GM18508 (cell line): ENCODE data around the gene CBLL1.

Experiments used
- ATAC-seq: cut with Tn5 transposase; IDR thresholded peaks from one replicate; pipeline ENCODE4 v1.9.1; 2021; ENCODE audit warnings: moderate number of reproducible peaks; ENCODE audit not compliant: insufficient read depth, unreplicated experiment

The CBLL1 gene

DNA sequence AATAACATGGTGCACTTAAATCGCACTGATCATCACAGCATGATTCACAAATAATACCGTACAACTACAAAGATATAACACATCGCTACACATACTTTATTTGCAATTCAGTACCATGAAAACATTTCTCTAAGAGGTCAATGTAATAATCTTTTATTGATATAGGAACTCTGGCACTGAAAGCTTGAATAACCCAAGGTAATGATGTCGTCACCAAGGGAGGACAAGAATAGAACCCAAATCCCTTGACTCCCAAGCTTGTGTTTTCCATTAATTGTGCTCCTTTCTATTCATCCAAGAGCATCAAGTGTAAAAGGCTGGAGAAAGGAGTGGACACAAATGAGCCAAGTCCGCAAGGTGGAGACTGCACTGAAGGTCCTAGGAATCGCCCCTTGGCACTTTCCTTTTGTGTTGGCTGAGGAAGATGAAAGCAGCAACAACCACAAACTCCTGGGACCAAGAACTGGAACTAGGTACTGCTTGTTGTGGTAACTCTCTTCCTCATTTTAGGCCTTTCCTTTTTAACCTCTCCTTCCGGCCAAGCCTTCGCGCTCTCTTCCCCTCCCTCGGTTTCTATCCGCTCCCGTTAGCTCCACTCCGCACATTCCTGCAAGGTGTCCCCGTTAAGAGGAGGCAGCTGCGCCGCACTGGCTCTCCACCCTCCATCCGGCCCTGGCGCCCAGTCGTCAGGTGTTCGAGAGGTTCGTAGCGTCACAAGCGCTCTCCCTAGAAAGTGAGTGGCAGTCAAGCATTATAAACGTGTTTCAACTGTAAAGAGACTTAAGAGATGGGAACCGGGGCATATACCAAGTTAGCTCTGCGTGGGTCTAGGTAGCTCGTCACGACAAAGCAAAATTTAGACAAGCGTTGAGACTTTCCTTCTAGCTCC, 1.0 kb upstream of the CBLL1 start:
- peak; percentile 19 for ATAC-seq

- ATAC-seq = peak; percentile 28
Observed at GRCh38 chr7:107744345-107744750, 406 bp downstream of the CBLL1 start.

DNA sequence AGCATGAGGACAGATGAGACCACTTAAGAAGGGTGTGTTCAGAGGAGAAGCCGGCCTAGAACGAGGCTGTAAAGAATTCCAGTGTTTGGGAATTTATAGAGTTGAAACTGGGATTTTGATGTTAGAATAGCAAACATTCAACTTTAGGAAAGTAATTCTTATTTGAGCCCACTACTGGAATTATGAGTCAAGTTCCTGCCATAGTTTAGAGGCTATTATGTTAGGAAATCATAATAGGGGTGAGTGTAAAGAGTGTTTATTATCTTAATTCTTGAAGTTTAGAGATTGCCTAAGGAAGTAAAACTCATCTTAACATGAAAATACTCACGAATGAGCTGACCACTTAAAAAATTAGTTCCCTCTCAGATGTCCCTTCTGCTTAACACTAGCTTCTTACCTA, 2.1 kb downstream of the CBLL1 start:
- no peak for ATAC-seq

GRCh38 chr7:107751113-107751512, 7.2 kb downstream of the CBLL1 start:
- ATAC-seq = no peak

- no peak for ATAC-seq
Observed at GRCh38 chr7:107754642-107755041, 10.7 kb downstream of the CBLL1 start.

DNA sequence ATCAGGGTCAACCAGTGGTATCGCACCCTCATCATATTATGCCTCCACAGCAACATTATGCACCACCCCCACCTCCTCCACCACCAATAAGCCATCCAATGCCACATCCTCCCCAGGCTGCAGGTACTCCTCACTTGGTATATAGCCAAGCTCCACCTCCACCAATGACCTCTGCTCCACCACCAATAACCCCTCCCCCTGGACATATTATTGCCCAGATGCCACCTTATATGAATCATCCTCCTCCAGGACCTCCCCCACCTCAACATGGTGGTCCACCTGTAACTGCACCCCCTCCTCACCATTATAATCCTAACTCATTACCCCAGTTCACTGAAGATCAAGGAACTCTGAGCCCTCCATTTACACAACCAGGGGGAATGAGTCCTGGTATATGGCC, 14.7 kb downstream of the CBLL1 start:
- ATAC-seq = no peak

DNA sequence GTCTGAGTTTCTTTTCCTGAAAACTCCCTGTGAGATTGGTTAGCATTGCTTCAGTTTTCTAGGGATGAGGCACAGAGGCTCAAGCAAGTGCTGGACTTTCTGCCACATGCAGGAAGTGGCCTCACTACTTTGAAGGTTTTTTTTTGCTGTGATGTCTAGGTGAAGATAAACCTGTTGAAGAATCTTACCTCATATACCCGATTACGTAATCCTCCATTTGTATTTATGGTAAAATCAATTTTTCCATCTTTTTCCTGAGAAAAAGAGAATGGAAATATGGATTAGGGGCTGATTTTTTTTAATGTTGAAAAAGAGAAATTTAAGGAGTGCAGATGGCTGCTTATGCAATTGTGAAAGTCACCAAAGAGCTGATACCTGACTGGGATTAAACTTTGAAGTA, 23.4 kb downstream of the CBLL1 start:
- no peak for ATAC-seq

- ATAC-seq = no peak
Observed at GRCh38 chr7:107768263-107768662, 24.3 kb downstream of the CBLL1 start.

- ATAC-seq = no peak
Observed at GRCh38 chr7:107773027-107773426, 29.1 kb downstream of the CBLL1 start.

DNA sequence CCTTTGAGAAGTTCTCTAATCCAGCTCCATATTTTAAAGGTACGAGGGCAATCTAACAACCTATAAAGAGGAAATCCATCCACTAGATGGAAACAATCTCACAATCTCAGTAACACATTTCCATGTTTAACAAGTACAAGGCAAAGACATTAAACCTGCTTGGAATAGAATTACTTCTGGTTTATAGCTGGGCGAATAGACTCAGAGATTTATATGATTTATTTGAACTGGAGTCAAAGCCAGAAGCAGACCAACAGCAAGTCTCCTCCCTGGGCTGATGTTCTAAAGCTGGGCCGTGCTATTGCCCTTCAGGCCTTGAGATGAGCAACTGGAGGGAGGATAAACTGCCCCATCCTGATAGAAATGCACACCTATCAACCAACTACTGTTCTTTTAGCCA, 33.8 kb downstream of the CBLL1 start:
- ATAC-seq = no peak

- no peak for ATAC-seq
Observed at GRCh38 chr7:107778283-107778682, 34.3 kb downstream of the CBLL1 start.

DNA sequence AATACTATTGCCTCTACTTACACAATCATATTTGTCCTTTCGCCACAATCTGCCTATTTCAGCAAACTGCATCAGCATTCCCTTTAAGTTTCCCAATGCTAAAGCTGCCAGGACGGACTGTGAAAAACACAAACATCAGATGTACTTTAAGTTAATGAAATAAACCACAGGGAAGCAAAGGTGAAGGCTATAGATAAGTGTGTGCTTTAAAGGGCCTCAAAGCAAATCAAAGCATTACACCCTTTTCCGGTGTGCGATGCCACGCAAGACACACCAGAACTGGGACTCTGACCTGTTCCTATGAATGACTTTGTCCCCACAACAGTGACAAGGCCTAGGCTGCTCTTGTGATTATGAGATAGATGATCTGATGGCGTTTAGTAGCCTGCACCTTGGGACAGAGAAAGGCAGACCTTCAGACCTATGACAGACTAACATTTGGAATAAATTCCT, 35.7 kb downstream of the CBLL1 start:
- no peak for ATAC-seq

DNA sequence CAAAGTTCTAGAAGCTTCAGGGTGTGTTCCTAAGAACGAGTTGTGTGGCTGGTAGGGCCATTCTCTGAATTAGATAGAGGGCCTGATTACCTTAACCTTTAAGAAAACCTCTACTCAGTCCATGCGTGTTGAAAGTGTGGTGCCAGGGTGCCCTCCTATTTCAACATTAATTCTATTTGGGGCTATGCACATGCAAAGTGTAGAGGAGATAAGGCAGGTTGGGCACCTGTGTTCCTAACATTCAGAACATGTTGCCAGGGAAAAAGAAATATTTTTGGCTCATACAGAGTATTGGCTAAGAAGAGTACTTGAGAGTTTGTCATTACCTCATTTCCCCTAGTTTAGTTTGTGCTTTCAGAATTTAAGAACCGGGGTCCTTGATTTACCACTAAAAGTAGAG, 38.4 kb downstream of the CBLL1 start:
- no peak for ATAC-seq

DNA sequence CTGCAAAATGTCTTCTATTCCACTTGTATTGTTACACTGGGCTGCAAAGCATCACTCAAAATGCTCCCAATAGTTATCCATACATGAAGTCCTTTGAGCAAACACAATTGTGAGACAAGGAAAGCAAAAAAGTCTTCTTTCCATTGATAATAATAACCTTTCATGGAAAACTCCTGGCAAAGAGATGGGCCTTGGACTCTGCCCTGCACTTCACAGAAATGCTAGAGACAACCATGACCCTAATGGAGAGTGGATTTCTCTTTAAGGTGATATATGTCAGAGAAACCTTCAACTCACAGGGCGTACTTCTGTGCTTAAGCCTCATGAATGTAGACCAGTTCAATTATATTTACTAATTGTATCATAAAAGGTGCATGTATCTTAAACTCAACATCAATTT, 39.7 kb downstream of the CBLL1 start:
- ATAC-seq = no peak

DNA sequence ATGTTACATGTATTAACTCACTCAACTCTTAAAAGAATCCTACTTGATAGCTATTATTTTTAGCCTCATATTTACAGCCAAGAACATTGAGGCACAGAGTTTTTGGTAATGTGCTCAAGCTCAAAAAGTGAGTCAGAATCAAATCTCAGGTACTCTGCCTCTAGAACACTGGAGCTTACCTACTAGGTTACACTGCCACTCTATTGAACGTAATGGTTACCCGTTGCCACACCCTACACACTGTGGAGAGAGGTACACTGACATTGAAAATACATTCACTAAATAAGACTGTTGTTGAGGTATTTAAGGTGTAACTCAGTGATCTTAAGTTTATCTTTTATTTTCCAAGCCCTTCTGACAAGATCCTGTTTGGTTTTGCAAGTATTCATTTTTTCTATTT, 41.2 kb downstream of the CBLL1 start:
- ATAC-seq = no peak

DNA sequence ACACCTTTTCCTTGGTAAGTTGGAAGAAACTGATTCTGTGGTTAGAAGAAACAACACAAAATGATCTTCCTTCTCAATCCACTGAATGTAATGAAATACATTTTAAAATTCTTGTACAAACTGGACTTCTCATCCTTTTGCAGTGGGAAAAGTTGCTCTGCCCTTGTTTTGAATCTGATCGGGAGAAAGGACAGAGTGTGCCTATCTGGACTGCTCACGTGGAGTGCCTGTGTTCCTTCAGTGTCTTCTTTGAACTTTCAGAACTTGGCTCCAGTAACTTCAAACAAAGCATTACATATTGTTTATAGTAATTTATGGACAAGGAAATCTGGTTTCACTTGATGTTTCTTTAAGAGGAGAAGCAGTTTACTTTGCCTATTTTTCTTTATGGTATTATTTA, 42.0 kb downstream of the CBLL1 start:
- ATAC-seq = no peak

DNA sequence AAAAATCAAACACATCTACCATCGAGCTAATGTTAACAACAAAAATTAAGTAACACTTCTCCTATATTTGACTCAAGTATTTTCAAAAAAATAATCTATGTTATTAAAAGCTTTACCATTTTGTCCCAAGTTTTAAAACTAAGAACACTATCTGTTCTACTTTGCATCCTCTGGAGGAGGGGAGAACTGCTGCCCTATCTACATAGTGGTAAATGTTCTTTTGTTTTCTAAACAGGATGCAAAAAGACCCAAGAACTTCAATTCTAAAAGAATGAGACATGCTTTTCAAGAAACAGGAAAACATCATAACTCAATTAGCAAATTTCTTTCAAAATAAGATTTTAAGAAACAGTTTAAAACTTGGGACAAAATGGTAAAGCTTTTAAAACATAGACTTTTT, 44.3 kb downstream of the CBLL1 start:
- ATAC-seq = no peak

GRCh38 chr7:107788662-107789061, 44.7 kb downstream of the CBLL1 start:
- ATAC-seq = no peak

DNA sequence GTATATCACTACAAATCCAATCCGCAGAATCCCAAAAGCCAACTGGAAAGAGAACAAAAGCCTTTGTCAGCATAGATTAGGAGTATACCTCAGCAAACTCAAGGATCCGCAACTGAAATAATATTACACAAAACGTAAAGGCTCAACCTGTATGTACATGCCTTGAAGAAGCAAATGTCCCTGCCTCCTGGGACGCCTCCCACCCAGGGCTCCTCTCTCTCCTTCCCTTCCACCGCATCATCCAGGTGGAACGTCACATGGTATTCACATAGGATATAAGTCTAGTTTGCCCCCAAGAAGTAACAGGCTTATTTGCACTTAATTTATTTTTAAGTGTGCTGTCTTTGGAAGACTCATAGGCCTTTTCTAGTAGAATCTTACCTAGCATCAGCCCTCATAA, 45.7 kb downstream of the CBLL1 start:
- no peak for ATAC-seq

DNA sequence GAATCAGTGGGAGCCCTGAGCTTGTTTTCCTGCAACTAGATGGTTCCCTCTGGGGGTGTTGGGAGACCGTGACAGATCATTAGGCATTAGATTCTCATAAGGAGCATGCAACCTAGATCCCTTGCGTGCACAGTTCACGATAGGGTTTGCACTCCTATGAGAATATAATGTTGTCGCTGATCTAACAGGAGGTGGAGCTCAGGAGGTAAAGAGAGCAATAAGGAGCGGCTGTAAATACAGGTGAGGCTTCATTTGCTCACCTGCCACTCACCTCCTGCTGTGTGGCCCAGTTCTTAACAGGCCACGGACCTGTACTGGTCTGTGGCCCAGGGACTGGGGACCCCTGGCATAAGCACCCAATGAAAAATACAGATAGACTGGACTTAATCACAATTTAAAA, 48.4 kb downstream of the CBLL1 start:
- no peak for ATAC-seq

GRCh38 chr7:107799647-107800264, 55.8 kb downstream of the CBLL1 start:
- ATAC-seq = no peak
